ENCODE results near the gene HPCAL1. TPM values are rescaled to one million over a fixed set of nuclear protein-coding genes. Genes with fewer than 3 reads are reported as not detected.

The HPCAL1 gene
- total RNA-seq, 1 donor from 2014 or later = 12.3 TPM

- TF ChIP-seq, protein P1, sequence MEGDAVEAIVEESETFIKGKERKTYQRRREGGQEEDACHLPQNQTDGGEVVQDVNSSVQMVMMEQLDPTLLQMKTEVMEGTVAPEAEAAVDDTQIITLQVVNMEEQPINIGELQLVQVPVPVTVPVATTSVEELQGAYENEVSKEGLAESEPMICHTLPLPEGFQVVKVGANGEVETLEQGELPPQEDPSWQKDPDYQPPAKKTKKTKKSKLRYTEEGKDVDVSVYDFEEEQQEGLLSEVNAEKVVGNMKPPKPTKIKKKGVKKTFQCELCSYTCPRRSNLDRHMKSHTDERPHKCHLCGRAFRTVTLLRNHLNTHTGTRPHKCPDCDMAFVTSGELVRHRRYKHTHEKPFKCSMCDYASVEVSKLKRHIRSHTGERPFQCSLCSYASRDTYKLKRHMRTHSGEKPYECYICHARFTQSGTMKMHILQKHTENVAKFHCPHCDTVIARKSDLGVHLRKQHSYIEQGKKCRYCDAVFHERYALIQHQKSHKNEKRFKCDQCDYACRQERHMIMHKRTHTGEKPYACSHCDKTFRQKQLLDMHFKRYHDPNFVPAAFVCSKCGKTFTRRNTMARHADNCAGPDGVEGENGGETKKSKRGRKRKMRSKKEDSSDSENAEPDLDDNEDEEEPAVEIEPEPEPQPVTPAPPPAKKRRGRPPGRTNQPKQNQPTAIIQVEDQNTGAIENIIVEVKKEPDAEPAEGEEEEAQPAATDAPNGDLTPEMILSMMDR (IDR thresholded peaks at IDR 0.05; ENCODE audit: insufficient read depth, low read depth, low read length) = no peak
- no peak for TF ChIP-seq EZH2 (IDR thresholded peaks at IDR 0.05; ENCODE audit: insufficient read depth, low read length)
- Histone ChIP-seq H3K4me1 (ENCODE audit: insufficient read depth, low read length) (no peaks in the 10 kb centered on the region), H3K4me3 (ENCODE audit: insufficient read depth, low read depth, low read length) (no peak overlapping the region), H4K20me1 (ENCODE audit: insufficient read depth, low read length) (no peaks in the 10 kb centered on the region), H3K9ac (ENCODE audit: low read length) (no peak overlapping the region), H3K27me3 (ENCODE audit: insufficient read depth, low read length) (no peaks in the 10 kb centered on the region), H3K79me2 (ENCODE audit: insufficient read depth, low read length) (no peaks in the 10 kb centered on the region), H2AFZ (ENCODE audit: low read depth, low read length) (no peak overlapping the region), H3K36me3 (ENCODE audit: insufficient read depth, low read length) (no peaks in the 10 kb centered on the region), H3K9me3 (ENCODE audit: insufficient read depth, low read depth, low read length) (no peaks in the 10 kb centered on the region), H3K27ac (ENCODE audit: low read depth, low read length) (no peak overlapping the region), H3K4me2 (ENCODE audit: low read length) (no peak overlapping the region)
- DNase-seq (ENCODE audit: low read depth) (no peak), FAIRE-seq (no peak)
- Mint-ChIP-seq H3K27ac (ENCODE audit: unreplicated experiment) (no peak overlapping the region), H3K27me3 (ENCODE audit: low read depth, unreplicated experiment) (peaks cover 46% of the 10 kb centered on the region), H3K4me1 (ENCODE audit: low read depth, unreplicated experiment) (no peaks in the 10 kb centered on the region), H3K9me3 (ENCODE audit: unreplicated experiment) (no peaks in the 10 kb centered on the region), H3K4me3 (ENCODE audit: unreplicated experiment) (no peak overlapping the region), H3K36me3 (ENCODE audit: low read depth, unreplicated experiment) (no peaks in the 10 kb centered on the region)
These were observed 157.7 kb downstream of the HPCAL1 start for GRCh38 chr2:10460366-10460796.

DNA sequence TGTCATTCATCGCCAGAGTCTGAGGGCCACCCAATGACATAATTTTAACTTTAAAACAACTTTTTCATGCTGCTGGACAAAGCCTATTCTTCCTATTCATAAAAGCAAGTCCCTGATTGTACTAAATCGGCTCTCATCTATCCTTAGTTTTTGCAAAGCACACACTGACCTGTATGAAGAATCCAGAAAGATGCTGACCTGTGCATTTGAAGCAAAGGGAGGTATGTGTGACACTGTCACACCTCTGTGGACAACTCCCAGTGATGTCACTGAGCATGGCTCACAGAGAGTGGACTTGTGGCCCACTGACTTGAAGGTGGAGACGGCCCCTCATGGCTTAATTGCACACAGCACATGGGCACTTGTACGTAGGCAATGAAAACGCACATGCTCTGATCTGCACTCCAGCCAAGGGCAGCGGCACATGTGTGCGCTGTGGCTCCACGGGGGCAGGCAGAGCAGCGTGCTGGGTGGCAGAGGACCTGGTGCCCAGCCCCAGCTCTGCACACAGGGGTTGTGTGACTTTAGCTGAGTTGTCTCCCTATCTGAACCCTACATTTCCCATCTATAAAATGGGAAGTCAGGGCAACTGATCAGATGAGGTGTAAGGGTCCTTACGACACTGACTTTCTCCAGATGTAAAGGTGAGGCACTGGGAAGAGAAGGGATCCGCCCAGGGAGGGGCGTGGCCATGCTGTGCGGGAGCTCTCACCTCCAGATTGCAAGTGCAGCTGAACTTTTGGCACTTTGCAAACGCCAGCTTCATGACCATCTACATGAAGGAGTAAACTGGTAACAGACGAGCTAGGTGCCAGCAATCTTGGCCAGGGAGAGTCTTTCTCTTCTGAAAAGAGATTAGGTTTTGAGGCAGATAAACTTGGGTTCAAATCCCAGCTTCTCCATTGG is 159.7 kb downstream of the HPCAL1 start:
- H3K27ac Mint-ChIP-seq (ENCODE audit: unreplicated experiment) = no peak overlapping the region
- no peaks in the 10 kb centered on the region for H3K36me3 Mint-ChIP-seq (ENCODE audit: low read depth, unreplicated experiment)
- H3K9me3 ChIP-seq (ENCODE audit: insufficient read depth, low read depth, low read length) = no peaks in the 10 kb centered on the region
- no peaks in the 10 kb centered on the region for H3K27me3 ChIP-seq (ENCODE audit: insufficient read depth, low read length)
- H3K9ac ChIP-seq (ENCODE audit: low read length) = no peak overlapping the region
- no peaks in the 10 kb centered on the region for H4K20me1 ChIP-seq (ENCODE audit: insufficient read depth, low read length)
- H3K36me3 ChIP-seq (ENCODE audit: insufficient read depth, low read length) = no peaks in the 10 kb centered on the region
- TF ChIP-seq EZH2 (IDR thresholded peaks at IDR 0.05; ENCODE audit: insufficient read depth, low read length) = no peak
- TF ChIP-seq, protein P1 (IDR thresholded peaks at IDR 0.05; ENCODE audit: insufficient read depth, low read depth, low read length) = no peak
- H3K27me3 Mint-ChIP-seq (ENCODE audit: low read depth, unreplicated experiment) = peaks cover 41% of the 10 kb centered on the region
- no peak for DNase-seq (ENCODE audit: low read depth)
- H3K4me3 Mint-ChIP-seq (ENCODE audit: unreplicated experiment) = no peak overlapping the region
- no peak for FAIRE-seq
- no peaks in the 10 kb centered on the region for H3K4me1 ChIP-seq (ENCODE audit: insufficient read depth, low read length)
- H3K4me3 ChIP-seq (ENCODE audit: insufficient read depth, low read depth, low read length) = no peak overlapping the region
- H2AFZ ChIP-seq (ENCODE audit: low read depth, low read length) = no peak overlapping the region
- H3K9me3 Mint-ChIP-seq (ENCODE audit: unreplicated experiment) = no peaks in the 10 kb centered on the region
- H3K27ac ChIP-seq (ENCODE audit: low read depth, low read length) = no peak overlapping the region
- no peaks in the 10 kb centered on the region for H3K79me2 ChIP-seq (ENCODE audit: insufficient read depth, low read length)
- no peak overlapping the region for H3K4me2 ChIP-seq (ENCODE audit: low read length)
- no peaks in the 10 kb centered on the region for H3K4me1 Mint-ChIP-seq (ENCODE audit: low read depth, unreplicated experiment)

DNA sequence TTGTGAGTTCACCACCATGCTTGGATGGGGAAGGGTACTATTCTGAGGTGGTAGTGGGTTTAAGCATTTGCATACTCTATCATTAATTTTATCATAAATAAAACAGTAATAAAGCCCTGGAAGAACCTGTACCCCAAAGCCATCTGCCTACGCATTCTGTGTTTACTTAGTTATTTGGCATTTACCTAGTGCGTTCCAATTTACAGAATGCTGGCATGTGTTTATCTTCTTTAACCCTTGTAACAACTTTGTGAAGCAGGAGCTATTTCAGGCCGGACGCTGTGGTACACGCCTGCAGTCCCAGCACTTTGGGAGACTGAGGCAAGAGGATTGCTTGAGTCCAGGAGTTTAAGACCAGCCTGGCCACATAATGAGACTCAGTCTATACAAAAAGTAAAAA is 163.2 kb downstream of the HPCAL1 start:
- no peak overlapping the region for H3K27ac Mint-ChIP-seq (ENCODE audit: unreplicated experiment)
- no peak overlapping the region for H3K4me2 ChIP-seq (ENCODE audit: low read length)
- no peaks in the 10 kb centered on the region for H3K9me3 Mint-ChIP-seq (ENCODE audit: unreplicated experiment)
- FAIRE-seq (no peak), DNase-seq (ENCODE audit: low read depth) (no peak)
- no peaks in the 10 kb centered on the region for H3K4me1 Mint-ChIP-seq (ENCODE audit: low read depth, unreplicated experiment)
- H3K36me3 ChIP-seq (ENCODE audit: insufficient read depth, low read length) = no peaks in the 10 kb centered on the region
- H3K4me3 Mint-ChIP-seq (ENCODE audit: unreplicated experiment) = no peak overlapping the region
- no peaks in the 10 kb centered on the region for H3K4me1 ChIP-seq (ENCODE audit: insufficient read depth, low read length)
- H4K20me1 ChIP-seq (ENCODE audit: insufficient read depth, low read length) = no peaks in the 10 kb centered on the region
- H3K27me3 ChIP-seq (ENCODE audit: insufficient read depth, low read length) = no peaks in the 10 kb centered on the region
- no peak overlapping the region for H3K9ac ChIP-seq (ENCODE audit: low read length)
- H3K27me3 Mint-ChIP-seq (ENCODE audit: low read depth, unreplicated experiment) = peaks cover 50% of the 10 kb centered on the region
- H3K27ac ChIP-seq (ENCODE audit: low read depth, low read length) = no peak overlapping the region
- TF ChIP-seq, protein P1 (IDR thresholded peaks at IDR 0.05; ENCODE audit: insufficient read depth, low read depth, low read length) = no peak
- no peak for TF ChIP-seq EZH2 (IDR thresholded peaks at IDR 0.05; ENCODE audit: insufficient read depth, low read length)
- no peak overlapping the region for H3K4me3 ChIP-seq (ENCODE audit: insufficient read depth, low read depth, low read length)
- no peaks in the 10 kb centered on the region for H3K79me2 ChIP-seq (ENCODE audit: insufficient read depth, low read length)
- no peaks in the 10 kb centered on the region for H3K9me3 ChIP-seq (ENCODE audit: insufficient read depth, low read depth, low read length)
- no peak overlapping the region for H2AFZ ChIP-seq (ENCODE audit: low read depth, low read length)
- H3K36me3 Mint-ChIP-seq (ENCODE audit: low read depth, unreplicated experiment) = no peaks in the 10 kb centered on the region
